ENCODE results near the gene FRMD3. TPM values are rescaled to one million over a fixed set of nuclear protein-coding genes. Genes with fewer than 3 reads are reported as not detected.

Gene FRMD3
- total RNA-seq, 4 donors from 2014 or later = 6.1 to 47.1 (median 11.5) TPM

GRCh38 chr9:83340451-83340850 is 197.8 kb downstream of the FRMD3 start:
- DNase-seq (ENCODE audit: low spot score) = no peak

GRCh38 chr9:83339435-83339834 is 198.8 kb downstream of the FRMD3 start:
- ATAC-seq (ENCODE audit: low FRiP score) = no peak
- no peak for DNase-seq (ENCODE audit: low spot score)
- no peak for TF ChIP-seq CTCF (IDR thresholded peaks at IDR 0.05)

More at GRCh38 chr9:83340451-83340850, 197.8 kb downstream of the FRMD3 start:
- no peak for TF ChIP-seq CTCF (IDR thresholded peaks at IDR 0.05)
- ATAC-seq (ENCODE audit: low FRiP score) = no peak

GRCh38 chr9:83336706-83337105 is 201.5 kb downstream of the FRMD3 start:
- no peak for ATAC-seq (ENCODE audit: low FRiP score)
- no peak for DNase-seq (ENCODE audit: low spot score)
- no peak for TF ChIP-seq CTCF (IDR thresholded peaks at IDR 0.05)

GRCh38 chr9:83334320-83334719 is 203.9 kb downstream of the FRMD3 start:
- ATAC-seq (ENCODE audit: low FRiP score) (peak; percentile 89), DNase-seq (ENCODE audit: low spot score) (peak; percentile 97)

GRCh38 chr9:83330207-83331196 is 207.7 kb downstream of the FRMD3 start:
- ATAC-seq (ENCODE audit: low FRiP score) (no peak), DNase-seq (ENCODE audit: low spot score) (no peak)
- no peak for TF ChIP-seq CTCF (IDR thresholded peaks at IDR 0.05)

More at GRCh38 chr9:83334320-83334719, 203.9 kb downstream of the FRMD3 start:
- TF ChIP-seq CTCF (IDR thresholded peaks at IDR 0.05) = peak in 2 of 3 donors; percentile 67 to 81

GRCh38 chr9:83327750-83328622 is 210.2 kb downstream of the FRMD3 start:
- DNase-seq (ENCODE audit: low spot score) (no peak), ATAC-seq (ENCODE audit: low FRiP score) (no peak)
- TF ChIP-seq CTCF (IDR thresholded peaks at IDR 0.05) = no peak

Data from omental fat pad (tissue), 4 donors.